Fibroblast of mammary gland (primary cell): ENCODE measurements around the gene SLC43A3.

Experiments used
- DNase-seq: peaks from one replicate; pipeline ENCODE4 v3.0.0-alpha.2; 2010; ENCODE audit warnings: low read depth
- H3K4me3 ChIP-seq: 2 replicates; pipeline ENCODE4 v1.5.1; 2011; ENCODE audit warnings: low read depth, mild to moderate bottlenecking, low read length, moderate library complexity; ENCODE audit not compliant: control insufficient read depth
- TF ChIP-seq, protein P1 (sequence below): conservative IDR thresholded peaks from 2 replicates; pipeline ENCODE4 v1.5.1; 2011; ENCODE audit warnings: low read depth, low read length, inconsistent platforms; ENCODE audit not compliant: control insufficient read depth, insufficient read depth

SLC43A3 gene

DNA sequence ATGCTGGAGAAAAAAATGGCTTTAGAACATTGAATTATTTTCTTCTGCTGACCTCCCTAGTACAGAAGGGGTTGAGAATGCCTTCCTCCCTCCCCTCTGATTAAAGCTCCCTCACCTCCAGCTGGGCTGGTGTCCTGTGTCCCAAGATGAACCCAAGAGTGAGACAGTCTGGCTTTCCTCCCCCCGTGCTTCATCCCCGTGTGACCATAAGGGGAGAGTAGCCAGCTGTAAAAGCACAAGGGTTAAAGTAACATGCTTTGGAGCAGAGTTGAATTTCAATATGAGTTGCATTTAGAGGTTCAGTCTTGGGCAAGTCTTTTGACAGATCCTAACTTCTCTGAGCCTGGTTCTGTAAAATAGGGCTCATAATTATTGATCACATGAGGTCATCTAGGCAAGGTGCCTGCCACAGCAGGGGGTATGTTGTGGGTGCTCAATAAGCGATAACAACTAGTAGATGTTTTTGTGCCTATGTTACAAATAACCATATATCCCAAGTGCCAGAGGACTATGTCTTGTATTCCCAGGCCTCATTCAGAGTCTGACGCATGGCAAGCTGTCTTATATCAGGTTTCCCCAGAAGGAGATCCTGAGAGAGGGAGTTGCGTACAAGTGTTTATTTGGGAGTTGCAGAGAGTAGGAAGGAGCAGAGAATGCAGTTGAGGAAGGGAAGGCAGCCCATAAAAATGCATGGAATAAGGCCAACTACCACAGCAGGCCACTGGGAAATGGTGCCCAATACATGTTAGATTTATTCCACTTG, 40.6 kb downstream of the SLC43A3 start:
- TF ChIP-seq, protein P1, sequence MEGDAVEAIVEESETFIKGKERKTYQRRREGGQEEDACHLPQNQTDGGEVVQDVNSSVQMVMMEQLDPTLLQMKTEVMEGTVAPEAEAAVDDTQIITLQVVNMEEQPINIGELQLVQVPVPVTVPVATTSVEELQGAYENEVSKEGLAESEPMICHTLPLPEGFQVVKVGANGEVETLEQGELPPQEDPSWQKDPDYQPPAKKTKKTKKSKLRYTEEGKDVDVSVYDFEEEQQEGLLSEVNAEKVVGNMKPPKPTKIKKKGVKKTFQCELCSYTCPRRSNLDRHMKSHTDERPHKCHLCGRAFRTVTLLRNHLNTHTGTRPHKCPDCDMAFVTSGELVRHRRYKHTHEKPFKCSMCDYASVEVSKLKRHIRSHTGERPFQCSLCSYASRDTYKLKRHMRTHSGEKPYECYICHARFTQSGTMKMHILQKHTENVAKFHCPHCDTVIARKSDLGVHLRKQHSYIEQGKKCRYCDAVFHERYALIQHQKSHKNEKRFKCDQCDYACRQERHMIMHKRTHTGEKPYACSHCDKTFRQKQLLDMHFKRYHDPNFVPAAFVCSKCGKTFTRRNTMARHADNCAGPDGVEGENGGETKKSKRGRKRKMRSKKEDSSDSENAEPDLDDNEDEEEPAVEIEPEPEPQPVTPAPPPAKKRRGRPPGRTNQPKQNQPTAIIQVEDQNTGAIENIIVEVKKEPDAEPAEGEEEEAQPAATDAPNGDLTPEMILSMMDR = no peak
- DNase-seq = no peak
- no peak overlapping the region for H3K4me3 ChIP-seq

DNA sequence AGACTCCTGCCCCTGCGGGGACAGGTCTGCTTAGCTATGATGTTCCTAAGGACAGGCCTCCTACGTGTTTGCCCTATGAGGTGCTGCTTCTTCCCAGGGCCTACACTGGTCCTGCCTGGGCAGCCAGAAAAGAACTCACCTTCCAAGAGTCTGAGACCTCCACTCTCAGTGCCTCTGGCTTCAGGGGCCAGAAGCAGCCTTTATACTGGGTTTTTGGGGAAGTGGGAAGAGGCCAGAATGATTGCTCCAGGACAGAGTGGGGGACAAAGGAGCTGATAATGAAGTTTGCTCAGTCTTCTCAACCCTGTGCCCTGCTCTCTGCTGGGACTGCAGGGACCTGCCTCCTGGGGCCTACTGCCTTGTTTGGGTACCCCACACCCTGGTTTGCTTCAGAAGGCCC, 45.9 kb downstream of the SLC43A3 start, which contains the start of gene PRG3:
Gene PRG3 (minus strand): TSS at position 176 of the 400 bp plus-strand sequence. CDS start 442 bp downstream, outside the sequence.
- TF ChIP-seq, protein P1 = no peak
- no peak within 1 kb of the TSS for H3K4me3 ChIP-seq
- DNase-seq = no peak

DNA sequence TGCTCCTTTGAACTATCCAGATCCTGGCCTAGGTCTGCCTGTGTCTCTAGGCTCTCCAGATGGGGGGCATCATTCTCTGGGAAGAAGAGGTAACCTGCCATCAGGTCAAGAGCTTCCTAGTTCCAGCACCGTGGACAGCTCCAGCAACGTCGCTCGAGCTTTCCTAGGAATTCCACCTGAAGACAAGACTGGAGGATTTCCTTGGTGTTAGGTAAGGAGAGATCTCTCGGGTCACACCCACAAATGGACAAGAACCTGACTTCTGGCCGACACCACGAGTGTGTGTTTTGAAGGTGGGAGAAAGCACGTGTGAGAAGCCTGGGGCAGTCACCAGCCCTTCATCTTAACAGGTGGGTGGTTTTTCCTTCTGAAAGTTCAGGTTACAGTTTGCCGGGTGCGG, 47.2 kb downstream of the SLC43A3 start:
- DNase-seq = peak; percentile 26
- no peak overlapping the region for H3K4me3 ChIP-seq
- TF ChIP-seq, protein P1 = no peak

DNA sequence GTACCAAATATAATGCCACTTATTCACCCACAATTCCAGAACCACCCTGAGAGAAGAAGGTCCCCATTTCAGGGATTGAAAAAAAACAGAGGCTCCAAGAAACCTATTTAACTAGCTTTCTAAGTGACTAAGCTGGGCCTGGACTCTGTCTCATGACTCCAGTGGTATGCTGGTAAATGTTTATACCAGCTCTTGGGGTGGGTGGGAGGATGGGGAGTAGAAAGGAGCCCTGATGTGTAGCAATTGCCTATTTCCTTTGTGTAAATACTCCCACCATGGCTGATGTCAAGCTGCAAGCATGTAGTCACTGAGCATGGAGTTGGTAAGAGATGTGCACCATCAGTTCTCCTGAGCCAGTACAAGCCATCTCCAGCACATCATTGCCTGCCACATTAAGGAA, 48.7 kb downstream of the SLC43A3 start:
- no peak overlapping the region for H3K4me3 ChIP-seq
- TF ChIP-seq, protein P1 = no peak
- peak; percentile 5 for DNase-seq

DNA sequence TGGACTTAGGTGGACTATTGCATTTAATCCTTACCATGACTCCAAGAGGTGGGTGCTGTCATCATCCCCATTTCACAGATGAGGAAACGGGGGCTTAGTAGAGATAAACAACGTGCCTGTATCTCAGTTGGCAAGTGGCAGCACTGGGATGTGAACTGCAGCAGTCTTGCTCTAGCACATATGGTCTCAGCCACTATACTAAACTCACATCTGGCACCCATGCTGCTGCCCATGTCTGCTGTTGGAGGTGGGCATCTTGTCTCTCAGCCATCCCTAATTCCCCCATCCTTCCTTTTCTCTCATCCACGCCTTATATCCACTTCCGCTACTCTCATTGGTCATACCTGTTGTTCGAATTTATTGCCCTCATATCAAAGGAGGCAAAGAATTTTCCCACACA, 49.8 kb downstream of the SLC43A3 start:
- TF ChIP-seq, protein P1 = no peak
- no peak overlapping the region for H3K4me3 ChIP-seq
- DNase-seq = peak; percentile 29

DNA sequence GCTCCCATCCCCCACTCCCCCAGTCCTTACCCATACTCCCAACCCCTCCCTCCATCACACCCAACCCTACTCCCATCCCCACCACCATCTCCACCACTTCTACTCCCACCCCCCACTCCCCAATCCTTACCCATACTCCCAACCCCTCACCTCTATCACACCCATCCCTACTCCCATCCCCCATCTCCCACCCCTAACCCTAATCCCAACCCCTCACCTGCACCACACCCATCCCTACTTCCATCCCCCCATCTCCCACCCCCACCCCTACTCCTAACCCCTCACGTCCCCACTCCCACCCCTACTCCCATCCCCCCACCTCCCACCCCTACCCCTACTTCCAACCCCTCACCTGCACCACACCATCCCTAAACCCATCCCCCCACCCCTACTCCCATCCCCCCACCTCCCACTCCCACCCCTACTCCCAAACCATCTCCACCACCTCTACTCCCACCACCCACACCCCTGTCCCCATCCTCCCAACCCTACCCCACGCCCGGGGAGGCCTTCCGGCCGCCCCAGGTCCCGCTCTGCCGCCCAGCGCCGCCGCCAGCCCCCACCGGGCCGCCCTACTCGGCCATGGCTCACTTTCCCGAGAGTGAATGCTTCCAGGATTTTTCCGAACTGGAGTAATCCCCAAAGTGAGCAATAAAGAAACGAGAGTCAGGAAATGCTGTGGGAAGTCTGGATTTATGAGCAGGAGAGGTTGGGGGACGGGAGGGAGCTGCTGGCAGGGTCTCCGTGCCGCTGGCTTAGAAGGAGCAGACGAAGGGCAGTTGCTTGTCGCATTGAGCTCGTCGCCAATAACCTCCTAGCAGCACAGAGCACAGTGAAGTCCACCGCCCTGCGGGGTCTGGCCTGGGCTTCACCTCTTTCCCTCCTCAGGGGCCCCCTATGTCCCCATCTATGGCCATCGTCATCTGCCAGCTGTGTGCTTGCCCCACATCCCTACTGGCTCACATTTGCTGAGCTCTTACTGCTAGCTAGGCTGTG, 50.5 kb downstream of the SLC43A3 start:
- no peak overlapping the region for H3K4me3 ChIP-seq
- TF ChIP-seq, protein P1 = no peak
- DNase-seq = no peak
